CD4-positive, alpha-beta memory T cell (primary cell): ENCODE data around the gene ZNRF3. TPM values are rescaled to one million over a fixed set of nuclear protein-coding genes. Genes with fewer than 3 reads are reported as not detected.

ENCODE experiments used
- CTCF ChIA-PET: fragments of 350-600 bp; sonication (Branson Sonifier 250); formaldehyde crosslinking; loops from one replicate; lab custom pipeline; 2021; ENCODE audit warnings: inconsistent platforms; ENCODE audit not compliant: partially characterized antibody; lab: Charles Lee
- POLR2A ChIA-PET: fragments of 350-600 bp; sonication (Branson Sonifier 250); formaldehyde crosslinking; loops from one replicate; lab custom pipeline; 2021; ENCODE audit not compliant: partially characterized antibody; lab: Charles Lee
- DNase-seq, 5 donors: peaks; one replicate each; pipeline versions ENCODE4 v3.0.0 to v3.0.0-alpha.2; 2020 to 2022; ENCODE audit warnings: mixed read lengths in 1 of 5
- H3K27ac ChIP-seq: one replicate; pipeline ENCODE4 v1.7.0; 2013; ENCODE audit warnings: low read depth, low read length
- H3K27me3 ChIP-seq: 2 replicates; pipeline ENCODE4 v1.7.0; 2013; ENCODE audit warnings: mild to moderate bottlenecking, low read length, moderate library complexity; ENCODE audit not compliant: insufficient read depth
- H3K36me3 ChIP-seq: 2 replicates; pipeline ENCODE4 v1.7.0; 2013; ENCODE audit warnings: mild to moderate bottlenecking, low read length, moderate library complexity; ENCODE audit not compliant: insufficient read depth
- H3K4me1 ChIP-seq: 2 replicates; pipeline ENCODE4 v1.7.0; 2013; ENCODE audit warnings: mild to moderate bottlenecking, low read length, moderate library complexity; ENCODE audit not compliant: insufficient read depth
- H3K4me3 ChIP-seq, 2 donors: one replicate each; pipeline ENCODE4 v1.7.0; 2013; ENCODE audit warnings: low read length in 2 of 2, mild to moderate bottlenecking in 1 of 2
- H3K9me3 ChIP-seq, 2 donors: one replicate each; pipeline ENCODE4 v1.7.0; 2013; ENCODE audit warnings: low read length in 2 of 2, control low read depth in 1 of 2; ENCODE audit not compliant: control insufficient read depth in 1 of 2
- H3K27ac Mint-ChIP-seq, 7 donors: one replicate each; pipeline ENCODE4 v1.8.0; 2020 to 2021; ENCODE audit warnings: mixed read lengths in 7 of 7, mild to moderate bottlenecking in 6 of 7, inconsistent platforms in 3 of 7, moderate library complexity in 3 of 7
- H3K27me3 Mint-ChIP-seq, 2 donors: one replicate each; pipeline ENCODE4 v1.8.0; 2020 to 2021; ENCODE audit warnings: mixed read lengths in 2 of 2
- H3K36me3 Mint-ChIP-seq, 2 donors: one replicate each; pipeline ENCODE4 v1.8.0; 2020 to 2021; ENCODE audit warnings: mixed read lengths in 2 of 2, inconsistent platforms in 1 of 2, mild to moderate bottlenecking in 1 of 2
- H3K4me1 Mint-ChIP-seq, 4 donors: one replicate each; pipeline ENCODE4 v1.8.0; 2020 to 2021; ENCODE audit warnings: mixed read lengths in 4 of 4, mild to moderate bottlenecking in 1 of 4
- H3K4me3 Mint-ChIP-seq, 8 donors: one replicate each; pipeline ENCODE4 v1.8.0; 2020 to 2021; ENCODE audit warnings: mixed read lengths in 8 of 8, mild to moderate bottlenecking in 7 of 8, moderate library complexity in 6 of 8, inconsistent platforms in 3 of 8
- H3K9me3 Mint-ChIP-seq, 8 donors: one replicate each; pipeline ENCODE4 v1.8.0; 2020 to 2021; ENCODE audit warnings: mixed read lengths in 8 of 8, mild to moderate bottlenecking in 5 of 8, inconsistent platforms in 3 of 8, moderate library complexity in 1 of 8
- intact Hi-C: fragments of 100-400 bp; cut with micrococcal nuclease; formaldehyde crosslinking; loops from one replicate; pipeline ENCODE4 v1.15.1; 2023
- polyA plus RNA-seq, 2 donors: library from polyadenylated mRNA; unstranded; fragments of 300-500 nt; fragmentation: Illumina TruSeq; gene quantifications; one replicate each; pipeline ENCODE4 v1.2.3, GENCODE V29; 2021
- total RNA-seq, 2 experiments: library from RNA; stranded (reverse); gene quantifications; one replicate each; pipeline ENCODE4 v1.2.3, GENCODE V29; 2021

ZNRF3 gene
- total and polyA plus RNA-seq, 4 experiments from 2014 or later: 0.11 to 0.89 (median 0.70) TPM; not detected in 1

DNA sequence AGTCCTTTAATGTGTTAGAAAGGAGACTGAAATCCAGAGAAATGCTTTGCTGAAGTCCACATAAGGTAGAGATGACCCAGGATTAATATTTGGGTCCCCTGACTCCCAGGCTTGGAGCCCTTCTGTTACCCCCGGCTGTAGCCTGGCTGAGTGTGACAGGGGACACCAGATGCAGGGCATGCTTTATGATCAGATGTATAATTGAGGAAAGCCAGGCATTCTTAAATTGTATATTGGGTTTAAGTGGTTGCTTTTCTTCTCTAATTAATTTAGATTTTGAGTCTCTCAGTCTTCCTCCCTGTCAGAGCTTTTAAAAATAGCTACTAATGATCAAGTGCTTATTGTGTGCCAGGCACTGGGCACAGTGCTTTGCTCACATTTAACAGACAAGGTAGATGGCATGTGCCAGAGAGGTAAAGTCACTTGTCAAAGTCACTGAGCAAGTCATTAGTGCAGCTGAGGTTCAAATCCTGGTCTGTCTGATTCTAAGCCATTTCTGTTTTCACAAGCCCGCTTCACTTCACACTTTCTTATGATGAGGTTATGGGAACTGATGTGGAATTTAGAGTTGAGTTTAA is 7.9 kb downstream of the ZNRF3 start:
- Histone ChIP-seq H3K36me3 (no peaks in the 10 kb centered on the region), H3K27ac (no peak overlapping the region), H3K27me3 (no peaks in the 10 kb centered on the region), H3K9me3 (no peaks in the 10 kb centered on the region), H3K4me1 (no peaks in the 10 kb centered on the region), H3K4me3 (no peak overlapping the region)
- peaks cover 0 to 5% of the 10 kb centered on the region in 2 donors for H3K27me3 Mint-ChIP-seq
- intact Hi-C loops: no loop called here
- peak overlapping the region in 1 of 7 donors; percentile 3 for H3K27ac Mint-ChIP-seq
- POLR2A ChIA-PET: no interaction called here
- H3K36me3 Mint-ChIP-seq: no peaks in the 10 kb centered on the region
- DNase-seq: no peak
- peaks cover 0 to 3% (median 0%) of the 10 kb centered on the region in 4 donors for H3K4me1 Mint-ChIP-seq
- no peak overlapping the region for H3K4me3 Mint-ChIP-seq
- no peaks in the 10 kb centered on the region for H3K9me3 Mint-ChIP-seq
- CTCF ChIA-PET: no interaction called here

DNA sequence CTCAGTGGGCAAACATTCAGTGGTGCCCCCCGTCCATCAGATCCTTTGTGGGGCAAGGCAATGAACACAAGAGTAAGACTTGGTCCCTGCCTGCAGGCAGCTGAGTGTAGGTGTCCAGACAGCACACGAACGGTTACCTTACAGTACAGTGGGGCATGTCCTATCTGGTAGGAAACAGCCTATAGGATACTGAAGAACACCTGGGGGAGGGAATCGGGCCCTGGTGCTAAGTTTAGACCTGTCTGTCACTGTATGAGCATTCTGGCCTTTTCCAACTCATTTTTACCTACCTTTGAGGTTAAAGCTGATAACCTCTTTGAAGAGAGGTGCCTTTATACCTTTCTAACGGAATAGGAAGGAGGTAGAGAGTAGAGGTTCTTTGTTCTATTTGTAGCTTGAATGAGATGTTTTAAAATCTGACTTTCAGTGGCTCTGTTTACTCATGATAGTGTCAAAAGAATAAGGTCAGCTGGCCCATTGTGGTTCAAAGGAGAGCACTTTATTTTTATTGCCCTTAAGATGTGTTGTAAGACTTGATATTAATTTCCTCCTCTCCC is 8.9 kb downstream of the ZNRF3 start:
- Histone ChIP-seq H3K4me1 (no peaks in the 10 kb centered on the region), H3K9me3 (no peaks in the 10 kb centered on the region), H3K27me3 (no peaks in the 10 kb centered on the region), H3K36me3 (no peaks in the 10 kb centered on the region), H3K27ac (no peak overlapping the region), H3K4me3 (no peak overlapping the region)
- Mint-ChIP-seq H3K9me3 (no peaks in the 10 kb centered on the region), H3K27ac (no peak overlapping the region), H3K4me1 (peaks cover 0 to 3% (median 0%) of the 10 kb centered on the region in 4 donors), H3K4me3 (no peak overlapping the region), H3K36me3 (no peaks in the 10 kb centered on the region), H3K27me3 (peaks cover 0 to 4% of the 10 kb centered on the region in 2 donors)
- ChIA-PET POLR2A (no interaction called here), CTCF (no interaction called here)
- intact Hi-C loops: no loop called here
- DNase-seq: no peak

DNA sequence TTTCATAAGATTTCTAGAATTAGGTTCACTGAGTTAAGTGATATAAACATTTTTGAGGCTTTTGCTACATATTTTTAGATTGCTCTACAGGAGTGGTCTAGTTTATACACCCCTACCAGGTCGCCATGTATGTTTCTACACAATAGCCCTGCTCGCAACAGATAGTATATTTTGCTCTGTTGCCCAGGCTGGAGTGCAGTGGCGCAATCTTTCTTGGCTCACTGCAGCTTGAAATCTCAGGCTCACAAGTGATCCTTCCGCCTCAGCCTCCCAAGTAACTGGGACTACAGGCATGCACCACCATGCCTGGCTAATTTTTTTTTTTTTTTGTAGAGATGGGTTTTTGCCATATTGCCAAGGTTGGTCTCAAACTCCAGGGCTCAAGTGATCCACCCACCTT is 10.4 kb downstream of the ZNRF3 start:
- Mint-ChIP-seq H3K9me3 (no peaks in the 10 kb centered on the region), H3K27me3 (peaks cover 1 to 4% of the 10 kb centered on the region in 2 donors), H3K4me3 (no peak overlapping the region), H3K4me1 (peaks cover 0 to 5% (median 1%) of the 10 kb centered on the region in 4 donors), H3K27ac (no peak overlapping the region), H3K36me3 (no peaks in the 10 kb centered on the region)
- intact Hi-C loops: no loop called here
- H3K27ac ChIP-seq: no peak overlapping the region
- POLR2A ChIA-PET: no interaction called here
- peaks cover 3% of the 10 kb centered on the region for H3K4me1 ChIP-seq
- no peaks in the 10 kb centered on the region for H3K9me3 ChIP-seq
- H3K4me3 ChIP-seq: no peak overlapping the region
- no peak for DNase-seq
- H3K36me3 ChIP-seq: no peaks in the 10 kb centered on the region
- CTCF ChIA-PET: no interaction called here
- H3K27me3 ChIP-seq: no peaks in the 10 kb centered on the region

DNA sequence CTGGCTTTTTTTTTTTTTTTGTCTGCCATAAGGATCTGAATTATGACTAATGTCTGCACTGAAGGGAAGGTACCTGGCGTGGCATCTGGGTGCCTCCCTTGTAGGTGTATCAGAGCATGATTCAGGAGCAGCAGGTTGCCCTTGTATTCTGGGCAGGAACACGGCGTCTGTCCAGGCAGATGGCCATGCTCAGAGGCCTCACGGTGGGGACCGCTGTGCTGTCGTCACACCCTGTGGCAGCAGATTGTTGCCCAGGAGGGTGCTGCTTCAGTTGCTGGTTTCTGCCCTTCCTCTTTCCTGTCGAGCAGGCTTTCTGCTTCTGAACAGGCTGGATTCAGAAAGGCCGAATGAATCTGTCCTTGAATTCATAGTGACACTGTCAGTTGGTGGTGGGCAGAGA is 11.0 kb downstream of the ZNRF3 start:
- no peak for DNase-seq
- CTCF ChIA-PET: no interaction called here

DNA sequence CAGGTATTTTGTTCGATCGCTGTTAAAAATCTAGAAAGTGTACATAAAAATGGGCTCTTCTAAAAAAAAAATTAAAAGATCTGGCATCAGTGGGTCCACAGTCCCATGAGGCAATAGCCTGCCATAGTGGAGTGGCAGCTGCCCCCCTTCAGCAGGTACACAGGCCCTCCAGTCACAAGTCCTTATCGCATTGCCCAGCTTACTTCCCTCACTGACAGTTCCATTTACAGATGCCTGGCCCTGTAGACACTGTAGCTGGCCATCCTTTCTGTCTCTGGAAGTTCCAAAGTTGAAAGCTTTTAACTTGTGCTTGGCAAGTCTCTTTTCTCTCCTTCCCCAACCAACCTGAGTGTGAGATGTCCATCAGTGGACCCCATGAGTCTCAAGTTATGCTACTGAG is 11.4 kb downstream of the ZNRF3 start:
- no peaks in the 10 kb centered on the region for H3K36me3 ChIP-seq
- H3K36me3 Mint-ChIP-seq: no peaks in the 10 kb centered on the region
- H3K27me3 Mint-ChIP-seq: peaks cover 1 to 2% of the 10 kb centered on the region in 2 donors
- peaks cover 12% of the 10 kb centered on the region for H3K4me1 ChIP-seq
- H3K4me3 ChIP-seq: no peak overlapping the region
- H3K9me3 Mint-ChIP-seq: no peaks in the 10 kb centered on the region
- H3K27ac ChIP-seq: no peak overlapping the region
- POLR2A ChIA-PET: no interaction called here
- intact Hi-C loops: no loop called here
- peaks cover 6 to 11% (median 8%) of the 10 kb centered on the region in 4 donors for H3K4me1 Mint-ChIP-seq
- no peaks in the 10 kb centered on the region for H3K9me3 ChIP-seq
- H3K4me3 Mint-ChIP-seq: no peak overlapping the region
- H3K27ac Mint-ChIP-seq: no peak overlapping the region
- H3K27me3 ChIP-seq: no peaks in the 10 kb centered on the region
- CTCF ChIA-PET: no interaction called here
- DNase-seq: no peak

More for the DNA sequence above, 11.0 kb downstream of the ZNRF3 start:
- Mint-ChIP-seq H3K4me3 (no peak overlapping the region), H3K27me3 (peaks cover 1 to 2% of the 10 kb centered on the region in 2 donors), H3K4me1 (peaks cover 5 to 10% (median 6%) of the 10 kb centered on the region in 4 donors), H3K9me3 (no peaks in the 10 kb centered on the region), H3K36me3 (no peaks in the 10 kb centered on the region), H3K27ac (no peak overlapping the region)
- Histone ChIP-seq H3K4me1 (peaks cover 8% of the 10 kb centered on the region), H3K4me3 (no peak overlapping the region), H3K9me3 (no peaks in the 10 kb centered on the region), H3K36me3 (no peaks in the 10 kb centered on the region), H3K27ac (no peak overlapping the region), H3K27me3 (no peaks in the 10 kb centered on the region)
- POLR2A ChIA-PET: no interaction called here
- intact Hi-C loops: no loop called here

DNA sequence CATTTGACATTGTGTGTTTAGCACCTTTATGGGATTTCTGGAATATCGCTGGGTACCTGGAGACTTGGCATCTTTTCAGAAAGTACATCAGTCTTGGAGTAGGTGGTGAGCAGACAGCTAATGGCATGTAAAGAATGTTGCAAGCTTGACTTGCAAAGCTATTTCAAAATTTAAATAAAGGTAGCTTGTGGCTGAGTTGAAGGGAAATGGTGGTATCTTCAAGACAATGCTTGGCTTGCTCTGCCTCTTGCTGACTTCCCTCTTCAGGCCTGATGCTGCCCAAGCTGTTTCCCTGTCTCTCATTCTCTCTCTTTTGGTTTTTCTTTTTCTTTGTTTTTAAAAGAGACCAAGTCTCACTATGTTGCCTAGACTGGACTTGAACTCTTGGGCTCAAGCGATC is 13.2 kb downstream of the ZNRF3 start:
- H3K9me3 ChIP-seq: no peaks in the 10 kb centered on the region
- no peaks in the 10 kb centered on the region for H3K9me3 Mint-ChIP-seq
- no peaks in the 10 kb centered on the region for H3K27me3 ChIP-seq
- ChIA-PET CTCF (no interaction called here), POLR2A (no interaction called here)
- intact Hi-C loops: no loop called here
- no peak for DNase-seq
- peaks cover 9 to 11% (median 11%) of the 10 kb centered on the region in 4 donors for H3K4me1 Mint-ChIP-seq
- H3K27ac ChIP-seq: no peak overlapping the region
- H3K4me3 Mint-ChIP-seq: no peak overlapping the region
- peaks cover 1 to 2% of the 10 kb centered on the region in 2 donors for H3K27me3 Mint-ChIP-seq
- H3K4me3 ChIP-seq: no peak overlapping the region
- H3K36me3 ChIP-seq: no peaks in the 10 kb centered on the region
- H3K27ac Mint-ChIP-seq: peak overlapping the region in 1 of 7 donors; percentile 26
- peaks cover 13% of the 10 kb centered on the region for H3K4me1 ChIP-seq
- no peaks in the 10 kb centered on the region for H3K36me3 Mint-ChIP-seq

DNA sequence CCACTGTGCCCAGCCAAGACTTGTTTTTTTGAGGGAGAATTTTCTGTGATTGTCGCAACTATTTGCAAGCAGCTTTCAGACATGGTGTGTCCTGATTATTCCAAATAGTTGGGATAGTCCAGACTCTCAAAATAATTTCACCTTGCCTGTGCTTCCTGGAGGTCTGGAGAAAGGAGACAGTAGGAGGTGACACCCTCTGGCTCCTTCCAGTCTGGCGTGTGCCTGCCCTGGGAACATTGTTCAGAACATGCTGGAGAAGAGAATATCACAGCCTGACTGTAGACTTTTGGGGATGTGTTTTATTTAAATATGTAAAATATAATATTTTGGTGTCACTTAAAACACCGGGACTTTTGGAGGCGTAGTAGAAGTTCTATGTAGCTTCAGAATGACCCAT is 14.9 kb downstream of the ZNRF3 start:
- Histone ChIP-seq H3K4me1 (peaks cover 13% of the 10 kb centered on the region), H3K27me3 (no peaks in the 10 kb centered on the region), H3K27ac (no peak overlapping the region), H3K9me3 (no peaks in the 10 kb centered on the region), H3K36me3 (no peaks in the 10 kb centered on the region), H3K4me3 (no peak overlapping the region)
- Mint-ChIP-seq H3K36me3 (no peaks in the 10 kb centered on the region), H3K4me1 (peaks cover 9 to 11% (median 11%) of the 10 kb centered on the region in 4 donors), H3K27me3 (peaks cover 1 to 2% of the 10 kb centered on the region in 2 donors), H3K27ac (no peak overlapping the region), H3K4me3 (no peak overlapping the region), H3K9me3 (no peaks in the 10 kb centered on the region)
- no peak for DNase-seq
- intact Hi-C loops: no loop called here
- ChIA-PET POLR2A (no interaction called here), CTCF (no interaction called here)
